T follicular helper cell (primary cell): Measurements from ENCODE around the gene CRKL.

ENCODE experiments used
- DNase-seq: peaks from one replicate; pipeline ENCODE4 v3.0.0-alpha.2; 2020; ENCODE audit warnings: low read depth

The CRKL gene

GRCh38 chr22:20997536-20998257, 80.5 kb downstream of the CRKL start:
- no peak for DNase-seq

GRCh38 chr22:20998411-20999336, 81.5 kb downstream of the CRKL start:
- no peak for DNase-seq

- no peak for DNase-seq
These were observed 82.4 kb downstream of the CRKL start for GRCh38 chr22:20999350-21000206.

- DNase-seq = no peak
These were observed 83.2 kb downstream of the CRKL start for GRCh38 chr22:21000207-21000986.

- no peak for DNase-seq
These were observed 83.9 kb downstream of the CRKL start for GRCh38 chr22:21000987-21001600.

GRCh38 chr22:21001601-21002325, 84.6 kb downstream of the CRKL start, which contains the start of gene THAP7:
TSS of gene THAP7 (minus strand) at chr22:21002118. CDS start at chr22:21001911, 207 bp downstream.
- DNase-seq = peak; percentile 95
